HG03039 (cell line): ENCODE measurements around the gene TP53AIP1.

Experiments
- ATAC-seq: cut with Tn5 transposase; IDR thresholded peaks from one replicate; pipeline ENCODE4 v1.9.1; 2021; ENCODE audit warnings: mild to moderate bottlenecking, moderate library complexity; ENCODE audit not compliant: unreplicated experiment

Gene TP53AIP1

DNA sequence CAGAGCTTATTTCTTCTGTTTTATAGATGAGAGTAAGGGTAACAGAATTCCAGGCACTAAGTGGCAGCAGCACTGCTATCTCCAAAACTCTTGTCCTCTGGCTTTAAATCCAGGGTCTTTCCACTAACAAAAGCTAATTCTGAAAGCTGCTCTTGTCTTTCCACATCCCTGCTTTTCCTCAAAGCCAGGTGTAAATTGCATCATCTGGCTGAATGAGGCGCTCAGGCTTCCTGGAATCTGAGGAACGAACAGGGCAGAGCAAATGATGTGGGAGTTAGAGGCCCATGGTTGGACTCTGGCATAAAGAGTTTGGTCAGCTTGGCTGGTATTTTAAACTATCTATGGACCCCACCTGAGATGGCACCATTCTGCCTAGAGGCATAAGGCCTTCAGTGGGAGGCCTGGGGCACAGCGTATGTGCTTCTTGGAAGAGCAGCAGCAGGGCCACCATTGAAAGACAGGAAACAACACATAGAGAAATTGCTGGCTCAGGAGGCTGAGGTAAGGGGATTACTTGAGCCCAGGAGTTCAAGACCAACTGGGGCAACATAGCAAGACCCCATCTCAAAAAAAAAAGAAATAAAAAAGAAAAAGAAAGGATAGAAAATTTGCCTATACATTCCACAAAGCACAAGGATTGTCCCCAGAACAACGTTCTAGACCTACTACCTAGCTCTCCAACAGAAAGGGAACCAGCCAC, 49.7 kb downstream of the TP53AIP1 start:
- ATAC-seq: no peak

- no peak for ATAC-seq
Observed at GRCh38 chr11:128891913-128892398, 50.7 kb downstream of the TP53AIP1 start.

DNA sequence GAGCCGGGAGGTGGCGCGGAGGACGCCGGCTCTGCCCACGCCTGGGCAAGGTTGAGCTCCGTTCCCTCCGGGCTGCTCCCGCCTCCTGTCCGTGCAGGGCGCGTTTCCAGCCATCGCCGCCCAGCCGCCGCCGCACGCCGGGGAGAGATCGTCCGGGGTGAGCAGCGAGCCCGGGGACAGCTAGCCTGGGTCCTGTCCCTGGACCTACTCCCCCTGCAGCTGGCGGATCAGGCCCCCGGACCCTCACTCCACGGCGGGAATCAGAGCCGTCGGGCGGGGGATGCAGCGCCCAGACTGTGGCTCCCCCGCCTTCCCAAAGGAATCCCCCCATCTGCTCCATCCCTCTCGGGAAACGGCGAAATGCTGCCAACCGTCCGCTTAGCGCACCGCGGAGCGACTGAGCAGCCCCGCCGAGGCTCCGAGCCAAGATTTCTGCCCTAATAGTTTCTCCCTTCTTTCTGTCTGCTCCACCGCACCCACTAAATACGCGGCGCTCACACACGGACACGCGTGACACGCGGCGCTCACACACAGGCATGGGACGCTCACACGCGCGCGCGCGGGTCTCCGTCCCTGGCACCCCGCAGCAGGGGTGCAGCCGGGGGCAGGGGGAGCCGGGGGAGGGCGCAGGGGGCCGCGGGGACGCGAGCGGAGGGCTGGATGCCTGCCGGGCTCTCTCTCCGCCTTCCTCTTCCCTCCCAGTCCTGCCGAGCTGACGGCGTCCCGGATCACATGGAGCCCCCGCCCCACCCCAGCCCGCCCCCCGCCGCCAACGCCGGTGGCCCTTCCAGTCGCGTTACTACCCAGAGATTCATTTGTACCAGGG, 51.9 kb downstream of the TP53AIP1 start, which contains the start of gene KCNJ5:
TSS of gene KCNJ5 (plus strand) at position 814 of the 826 bp plus-strand sequence. CDS start 19,918 bp downstream, outside the sequence.
- no peak for ATAC-seq

- no peak for ATAC-seq
Observed at GRCh38 chr11:128890216-128890542, 52.5 kb downstream of the TP53AIP1 start.

GRCh38 chr11:128889657-128890213, 52.9 kb downstream of the TP53AIP1 start:
- no peak for ATAC-seq

DNA sequence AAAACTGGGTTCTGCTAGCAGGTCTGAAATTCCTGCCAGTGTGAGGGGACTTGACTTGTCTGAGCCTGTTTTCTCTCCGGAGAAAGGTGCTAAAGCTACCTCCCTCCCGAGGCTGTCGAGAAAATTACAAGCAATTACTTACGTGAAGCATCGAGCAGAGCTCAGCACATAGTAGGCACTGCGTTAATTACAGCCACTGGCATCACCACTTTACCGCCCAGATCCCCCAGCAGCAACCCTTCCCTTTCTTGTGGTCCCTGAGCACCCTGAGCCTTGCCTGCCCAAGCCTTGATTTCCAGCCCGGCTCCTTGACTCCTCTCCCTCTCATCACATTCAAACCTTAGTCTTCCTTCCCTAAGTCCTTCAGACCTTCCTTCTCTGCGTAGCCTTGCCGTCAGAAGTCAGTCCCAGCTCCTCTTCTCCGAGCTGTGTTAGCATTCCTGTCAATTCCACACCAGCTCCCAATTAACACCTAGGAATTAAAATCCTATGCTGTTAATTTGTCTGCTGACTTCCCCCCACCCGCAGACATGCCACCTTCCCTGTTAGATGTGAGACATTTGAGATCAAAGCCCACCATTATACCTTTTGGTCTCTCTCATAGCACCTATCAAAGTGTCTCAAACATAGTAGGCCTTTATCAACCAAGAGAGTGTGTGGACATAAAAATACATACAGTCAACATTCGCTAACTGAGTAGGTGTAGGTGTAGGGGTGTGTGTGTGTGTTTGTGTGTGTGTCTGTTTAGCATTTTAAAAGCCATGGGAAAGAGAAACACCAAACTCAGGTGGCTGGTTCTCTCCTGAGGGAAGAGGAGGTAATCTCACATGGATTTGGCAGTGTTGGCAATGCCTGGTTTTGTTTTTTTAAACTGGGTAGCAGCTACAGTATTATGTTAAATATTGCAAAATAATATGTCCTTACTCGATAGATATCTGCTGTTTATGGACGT, 54.4 kb downstream of the TP53AIP1 start:
- no peak for ATAC-seq

- no peak for ATAC-seq
Observed at GRCh38 chr11:128886406-128887124, 56.1 kb downstream of the TP53AIP1 start.
